Measurements from ENCODE around the gene ANKRD55. TPM values are rescaled to one million over a fixed set of nuclear protein-coding genes. Genes with fewer than 3 reads are reported as not detected.
A peak's percentile ranks its signal among the peaks of the same experiment; 100 is the strongest.

The ANKRD55 gene
- total RNA-seq, 1 experiment from 2014 or later = 0.27 TPM

DNA sequence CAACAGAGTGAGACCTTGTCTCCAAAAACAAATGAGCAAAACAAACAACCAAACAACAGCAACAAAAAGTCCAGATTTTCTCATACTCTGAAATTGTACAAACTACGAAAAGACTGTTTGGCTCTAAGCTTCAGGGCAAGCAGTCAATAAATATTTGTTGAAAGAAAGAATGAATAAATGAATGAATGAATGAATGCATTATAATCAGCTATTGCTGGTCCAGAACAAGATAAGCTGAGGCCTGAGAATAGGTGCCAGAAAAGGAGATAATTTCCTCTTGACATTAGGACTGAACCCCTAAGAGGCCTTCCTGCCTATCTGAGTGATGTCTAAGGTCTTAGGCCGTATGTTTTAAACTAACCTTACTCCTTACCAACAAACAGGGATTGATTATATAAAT, 139.2 kb downstream of the ANKRD55 start:
- no peaks in the 10 kb centered on the region for H3K36me3 ChIP-seq (ENCODE audit: control insufficient read depth, insufficient read depth, low read length)
- CTCF ChIA-PET = no interaction called here
- no peaks in the 10 kb centered on the region for H3K9me3 Mint-ChIP-seq (ENCODE audit: unreplicated experiment)
- no TSS peak for BruUV-seq (replicated peaks)
- H3K4me3 Mint-ChIP-seq (ENCODE audit: unreplicated experiment) = no peak overlapping the region
- H3K27me3 Mint-ChIP-seq (ENCODE audit: insufficient read depth, unreplicated experiment) = no peaks in the 10 kb centered on the region
- intact Hi-C loops (cut with micrococcal nuclease; ENCODE audit: unreplicated experiment) = no loop called here
- H3K4me3 ChIP-seq (ENCODE audit: low read depth, low read length) = no peak overlapping the region
- TF ChIP-seq CTCF (IDR thresholded peaks at IDR 0.05; ENCODE audit: insufficient read depth in 1 of 2, low read depth in 1 of 2, low read length in 1 of 2, severe bottlenecking in 1 of 2, unreplicated experiment in 1 of 2) = no peak
- H3K9me3 ChIP-seq = no peaks in the 10 kb centered on the region
- no peak overlapping the region for H3K27ac Mint-ChIP-seq (ENCODE audit: unreplicated experiment)
- H3K4me1 ChIP-seq = peaks cover 27% of the 10 kb centered on the region
- H3K27me3 ChIP-seq (replicated peaks; ENCODE audit: control insufficient read depth, insufficient read depth, low read length) = no peaks in the 10 kb centered on the region
- POLR2A ChIA-PET = no interaction called here
- H3K36me3 Mint-ChIP-seq (ENCODE audit: insufficient read depth, unreplicated experiment) = peaks cover 7% of the 10 kb centered on the region
- H3K4me1 Mint-ChIP-seq (ENCODE audit: low read depth, unreplicated experiment) = peaks cover 15% of the 10 kb centered on the region
- no peak for DNase-seq

DNA sequence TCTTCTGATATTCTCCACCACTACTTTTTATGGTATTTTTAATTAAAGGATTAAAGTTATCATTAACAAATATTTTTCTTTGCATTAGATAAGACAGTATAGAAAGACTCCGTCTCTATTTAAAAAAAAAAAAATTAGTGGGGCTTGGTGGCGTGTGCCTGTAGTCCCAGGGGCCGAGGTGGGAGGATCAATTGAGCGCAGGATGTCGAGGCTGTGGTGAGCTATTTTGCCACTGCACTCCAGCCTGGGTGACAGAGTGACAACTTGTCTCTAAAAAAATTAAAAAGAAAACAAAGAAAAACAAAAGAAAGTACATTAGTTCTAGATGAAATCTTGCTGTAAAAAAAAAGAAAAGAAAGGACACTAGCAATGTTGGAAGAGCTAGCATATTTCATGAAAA, 141.0 kb downstream of the ANKRD55 start:
- no peak for TF ChIP-seq CTCF (IDR thresholded peaks at IDR 0.05; ENCODE audit: insufficient read depth in 1 of 2, low read depth in 1 of 2, low read length in 1 of 2, severe bottlenecking in 1 of 2, unreplicated experiment in 1 of 2)
- Mint-ChIP-seq H3K9me3 (ENCODE audit: unreplicated experiment) (no peaks in the 10 kb centered on the region), H3K27ac (ENCODE audit: unreplicated experiment) (peak overlapping the region; percentile 48), H3K27me3 (ENCODE audit: insufficient read depth, unreplicated experiment) (no peaks in the 10 kb centered on the region), H3K4me3 (ENCODE audit: unreplicated experiment) (no peak overlapping the region), H3K36me3 (ENCODE audit: insufficient read depth, unreplicated experiment) (peaks cover 12% of the 10 kb centered on the region), H3K4me1 (ENCODE audit: low read depth, unreplicated experiment) (peaks cover 20% of the 10 kb centered on the region)
- Histone ChIP-seq H3K9me3 (no peaks in the 10 kb centered on the region), H3K36me3 (ENCODE audit: control insufficient read depth, insufficient read depth, low read length) (no peaks in the 10 kb centered on the region), H3K4me3 (ENCODE audit: low read depth, low read length) (no peak overlapping the region), H3K27me3 (replicated peaks; ENCODE audit: control insufficient read depth, insufficient read depth, low read length) (no peaks in the 10 kb centered on the region), H3K4me1 (peaks cover 43% of the 10 kb centered on the region)
- ChIA-PET CTCF (no interaction called here), POLR2A (no interaction called here)
- intact Hi-C loops (cut with micrococcal nuclease; ENCODE audit: unreplicated experiment) = no loop called here
- no TSS peak for BruUV-seq (replicated peaks)
- DNase-seq = no peak

DNA sequence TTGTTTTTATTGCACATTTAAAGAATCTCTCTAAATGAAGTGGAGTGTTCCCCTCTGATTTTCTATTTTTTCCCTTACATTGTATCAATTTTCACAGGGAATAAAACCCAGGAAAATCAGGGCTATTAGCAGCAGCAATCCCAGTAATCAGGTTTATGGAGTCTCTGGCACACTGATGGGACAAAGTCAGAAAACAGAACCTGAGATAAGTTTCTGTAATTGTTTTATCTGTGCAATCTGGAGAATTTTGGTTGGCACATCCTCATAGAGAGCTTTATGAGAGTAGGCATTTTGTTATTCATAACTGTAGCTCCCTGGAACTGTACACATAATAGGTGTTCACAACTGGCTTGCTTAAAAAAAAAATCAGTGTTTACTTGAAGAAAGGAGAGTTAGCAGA, 141.5 kb downstream of the ANKRD55 start:
- Mint-ChIP-seq H3K36me3 (ENCODE audit: insufficient read depth, unreplicated experiment) (peaks cover 12% of the 10 kb centered on the region), H3K4me3 (ENCODE audit: unreplicated experiment) (no peak overlapping the region), H3K27ac (ENCODE audit: unreplicated experiment) (peak overlapping the region; percentile 83), H3K4me1 (ENCODE audit: low read depth, unreplicated experiment) (peaks cover 21% of the 10 kb centered on the region), H3K9me3 (ENCODE audit: unreplicated experiment) (no peaks in the 10 kb centered on the region), H3K27me3 (ENCODE audit: insufficient read depth, unreplicated experiment) (no peaks in the 10 kb centered on the region)
- no peaks in the 10 kb centered on the region for H3K36me3 ChIP-seq (ENCODE audit: control insufficient read depth, insufficient read depth, low read length)
- H3K4me3 ChIP-seq (ENCODE audit: low read depth, low read length) = no peak overlapping the region
- ChIA-PET CTCF (no interaction called here), POLR2A (no interaction called here)
- DNase-seq = no peak
- intact Hi-C loops (cut with micrococcal nuclease; ENCODE audit: unreplicated experiment) = no loop called here
- no peak for TF ChIP-seq CTCF (IDR thresholded peaks at IDR 0.05; ENCODE audit: insufficient read depth in 1 of 2, low read depth in 1 of 2, low read length in 1 of 2, severe bottlenecking in 1 of 2, unreplicated experiment in 1 of 2)
- no peaks in the 10 kb centered on the region for H3K27me3 ChIP-seq (replicated peaks; ENCODE audit: control insufficient read depth, insufficient read depth, low read length)
- H3K4me1 ChIP-seq = peaks cover 43% of the 10 kb centered on the region
- H3K9me3 ChIP-seq = no peaks in the 10 kb centered on the region
- no TSS peak for BruUV-seq (replicated peaks)

Data from Caco-2 (cell line).